CD4-positive, alpha-beta T cell (primary cell): Measurements from ENCODE around the gene TNC. TPM values are rescaled to one million over a fixed set of nuclear protein-coding genes. Genes with fewer than 3 reads are reported as not detected.

Experiments used
- ATAC-seq: fragments of 200-7000 bp; cut with Tn5 transposase; one replicate; pipeline ENCODE4 v1.10.0; 2022; ENCODE audit warnings: mild to moderate bottlenecking; ENCODE audit not compliant: poor library complexity
- CTCF ChIA-PET: fragments of 350-600 bp; sonication (Branson Sonifier 250); formaldehyde crosslinking; loops from one replicate; lab custom pipeline; 2021; ENCODE audit warnings: antibody characterized with exemption, inconsistent platforms; lab: Charles Lee
- POLR2A ChIA-PET: fragments of 350-600 bp; sonication (Branson Sonifier 250); formaldehyde crosslinking; loops from one replicate; lab custom pipeline; 2021; ENCODE audit warnings: antibody characterized with exemption, inconsistent platforms; lab: Charles Lee
- DNase-seq, 14 experiments: peaks; one replicate each; pipeline ENCODE4 v3.0.0-alpha.2; 2013 to 2020; ENCODE audit warnings: mixed read lengths in 2 of 14
- H3K27ac ChIP-seq, 2 donors: one replicate each; pipeline versions ENCODE4 v1.5.1 to v1.7.0; 2013; ENCODE audit warnings: low read length in 2 of 2, low read depth in 1 of 2, mild to moderate bottlenecking in 1 of 2
- H3K27me3 ChIP-seq, 2 experiments: 1 replicate in 1 of 2; 2 replicates in 1 of 2; pipeline versions ENCODE4 v1.6.1 to v1.7.0; 2013; ENCODE audit warnings: low read length in 2 of 2, control low read depth in 1 of 2, mild to moderate bottlenecking in 1 of 2, moderate library complexity in 1 of 2; ENCODE audit not compliant: insufficient read depth in 2 of 2, control insufficient read depth in 1 of 2
- H3K36me3 ChIP-seq: one replicate; pipeline ENCODE4 v1.6.1; 2013; ENCODE audit warnings: low read length, control low read depth; ENCODE audit not compliant: insufficient read depth
- H3K4me1 ChIP-seq: one replicate; pipeline ENCODE4 v1.6.1; 2013; ENCODE audit warnings: low read length, control low read depth; ENCODE audit not compliant: insufficient read depth
- H3K4me3 ChIP-seq: one replicate; pipeline ENCODE4 v1.5.1; 2013; ENCODE audit warnings: mild to moderate bottlenecking, low read length, moderate library complexity
- H3K9me3 ChIP-seq, 2 experiments: 1 replicate in 1 of 2; 2 replicates in 1 of 2; pipeline versions ENCODE4 v1.6.1 to v1.7.0; 2013; ENCODE audit warnings: low read length in 2 of 2, mild to moderate bottlenecking in 2 of 2, control low read depth in 1 of 2, moderate library complexity in 1 of 2; ENCODE audit not compliant: control insufficient read depth in 1 of 2, insufficient read depth in 1 of 2
- H3K27ac Mint-ChIP-seq: one replicate; pipeline ENCODE4 v1.8.0; 2020; ENCODE audit warnings: mixed read lengths
- H3K27me3 Mint-ChIP-seq: one replicate; pipeline ENCODE4 v1.8.0; 2021; ENCODE audit warnings: mixed read lengths
- H3K36me3 Mint-ChIP-seq: one replicate; pipeline ENCODE4 v1.8.0; 2021; ENCODE audit warnings: low read depth, mixed read lengths
- H3K4me1 Mint-ChIP-seq: one replicate; pipeline ENCODE4 v1.8.0; 2021; ENCODE audit warnings: low read depth, mixed read lengths
- H3K4me3 Mint-ChIP-seq: one replicate; pipeline ENCODE4 v1.8.0; 2020; ENCODE audit warnings: mild to moderate bottlenecking, mixed read lengths
- H3K9me3 Mint-ChIP-seq: one replicate; pipeline ENCODE4 v1.8.0; 2020; ENCODE audit warnings: mixed read lengths
- intact Hi-C, 2 experiments: fragments of 100-400 bp; cut with DNase I in 1 of 2; cut with micrococcal nuclease in 1 of 2; formaldehyde crosslinking; loops; one replicate each; pipeline versions ENCODE4 v1.15.1 to v1.9.0; 2023 to 2025; cut with DNase I, micrococcal nuclease
- total RNA-seq, 174 experiments: library from RNA in 2 of 174; stranded (reverse) in 2 of 174; gene quantifications; one replicate each; pipeline ENCODE4 v1.2.3 and lab custom pipeline; 2021 to 2026
- TF ChIP-seq, protein P1 (sequence below): fragments of 200-600 bp; IDR thresholded peaks from one replicate; pipeline ENCODE4 v1.8.0; 2022; ENCODE audit warnings: antibody characterized with exemption, mild to moderate bottlenecking

The TNC gene
- total RNA-seq, 2 experiments from 2014 or later: 0.03 to 0.05 TPM

DNA sequence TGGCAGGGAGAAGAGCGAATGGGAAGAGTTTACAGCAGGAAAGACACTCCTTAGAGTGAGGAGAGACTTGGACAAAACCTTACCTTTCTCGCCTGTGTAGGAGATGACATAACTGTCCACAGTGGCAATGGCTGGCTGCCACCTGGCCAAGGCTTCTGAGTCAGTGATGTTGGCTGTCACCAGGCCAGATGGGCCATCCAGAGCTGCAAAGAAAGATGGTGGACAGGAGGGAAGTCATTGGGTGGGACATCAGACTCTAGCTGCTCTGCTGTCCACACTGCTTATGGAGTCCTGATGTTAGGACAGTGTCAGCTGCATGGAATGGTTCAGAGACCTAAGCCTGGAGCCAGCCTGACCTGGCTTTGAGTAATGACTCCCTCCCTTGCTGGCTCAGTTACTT is 79.8 kb downstream of the TNC start:
- DNase-seq: no peak
- POLR2A ChIA-PET: no interaction called here
- Histone ChIP-seq H3K27me3 (no peaks in the 10 kb centered on the region), H3K9me3 (no peaks in the 10 kb centered on the region), H3K36me3 (no peaks in the 10 kb centered on the region), H3K4me1 (peaks cover 9% of the 10 kb centered on the region), H3K4me3 (no peak overlapping the region), H3K27ac (no peak overlapping the region)
- intact Hi-C loops: no loop called here
- Mint-ChIP-seq H3K27ac (no peak overlapping the region), H3K4me3 (no peak overlapping the region), H3K27me3 (peaks cover 2% of the 10 kb centered on the region), H3K9me3 (no peaks in the 10 kb centered on the region), H3K36me3 (no peaks in the 10 kb centered on the region), H3K4me1 (peaks cover 7% of the 10 kb centered on the region)
- ATAC-seq: no peak
- CTCF ChIA-PET: no interaction called here
- TF ChIP-seq, protein P1, sequence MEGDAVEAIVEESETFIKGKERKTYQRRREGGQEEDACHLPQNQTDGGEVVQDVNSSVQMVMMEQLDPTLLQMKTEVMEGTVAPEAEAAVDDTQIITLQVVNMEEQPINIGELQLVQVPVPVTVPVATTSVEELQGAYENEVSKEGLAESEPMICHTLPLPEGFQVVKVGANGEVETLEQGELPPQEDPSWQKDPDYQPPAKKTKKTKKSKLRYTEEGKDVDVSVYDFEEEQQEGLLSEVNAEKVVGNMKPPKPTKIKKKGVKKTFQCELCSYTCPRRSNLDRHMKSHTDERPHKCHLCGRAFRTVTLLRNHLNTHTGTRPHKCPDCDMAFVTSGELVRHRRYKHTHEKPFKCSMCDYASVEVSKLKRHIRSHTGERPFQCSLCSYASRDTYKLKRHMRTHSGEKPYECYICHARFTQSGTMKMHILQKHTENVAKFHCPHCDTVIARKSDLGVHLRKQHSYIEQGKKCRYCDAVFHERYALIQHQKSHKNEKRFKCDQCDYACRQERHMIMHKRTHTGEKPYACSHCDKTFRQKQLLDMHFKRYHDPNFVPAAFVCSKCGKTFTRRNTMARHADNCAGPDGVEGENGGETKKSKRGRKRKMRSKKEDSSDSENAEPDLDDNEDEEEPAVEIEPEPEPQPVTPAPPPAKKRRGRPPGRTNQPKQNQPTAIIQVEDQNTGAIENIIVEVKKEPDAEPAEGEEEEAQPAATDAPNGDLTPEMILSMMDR: no peak

DNA sequence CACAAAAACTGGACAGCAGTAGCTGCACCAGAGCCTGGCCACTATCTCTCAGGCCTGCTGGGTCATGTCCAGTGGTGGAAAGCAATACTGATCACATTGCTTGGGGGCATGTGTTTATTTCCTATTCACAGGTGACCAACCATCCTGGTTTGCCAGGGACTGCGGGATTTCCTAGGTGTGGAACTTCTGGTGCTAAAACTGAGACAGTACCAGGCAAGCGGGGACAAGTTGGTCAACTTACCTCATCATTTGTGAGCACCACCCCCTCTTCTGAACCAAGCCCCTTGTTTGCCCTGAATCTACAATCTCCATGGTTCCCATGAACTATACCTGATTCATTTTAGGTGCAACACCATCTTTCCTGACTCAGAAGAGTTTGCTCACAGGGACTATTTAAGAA is 81.3 kb downstream of the TNC start:
- no peak overlapping the region for H3K4me3 Mint-ChIP-seq
- no peak overlapping the region for H3K4me3 ChIP-seq
- ChIA-PET POLR2A (no interaction called here), CTCF (no interaction called here)
- H3K36me3 Mint-ChIP-seq: no peaks in the 10 kb centered on the region
- no peaks in the 10 kb centered on the region for H3K27me3 Mint-ChIP-seq
- no peak for DNase-seq
- peaks cover 9% of the 10 kb centered on the region for H3K4me1 ChIP-seq
- TF ChIP-seq, protein P1: no peak
- H3K4me1 Mint-ChIP-seq: peaks cover 7% of the 10 kb centered on the region
- no peak for ATAC-seq
- no peaks in the 10 kb centered on the region for H3K36me3 ChIP-seq
- intact Hi-C loops: no loop called here
- H3K27me3 ChIP-seq: no peaks in the 10 kb centered on the region
- H3K27ac ChIP-seq: no peak overlapping the region
- no peak overlapping the region for H3K27ac Mint-ChIP-seq
- H3K9me3 Mint-ChIP-seq: no peaks in the 10 kb centered on the region
- no peaks in the 10 kb centered on the region for H3K9me3 ChIP-seq

DNA sequence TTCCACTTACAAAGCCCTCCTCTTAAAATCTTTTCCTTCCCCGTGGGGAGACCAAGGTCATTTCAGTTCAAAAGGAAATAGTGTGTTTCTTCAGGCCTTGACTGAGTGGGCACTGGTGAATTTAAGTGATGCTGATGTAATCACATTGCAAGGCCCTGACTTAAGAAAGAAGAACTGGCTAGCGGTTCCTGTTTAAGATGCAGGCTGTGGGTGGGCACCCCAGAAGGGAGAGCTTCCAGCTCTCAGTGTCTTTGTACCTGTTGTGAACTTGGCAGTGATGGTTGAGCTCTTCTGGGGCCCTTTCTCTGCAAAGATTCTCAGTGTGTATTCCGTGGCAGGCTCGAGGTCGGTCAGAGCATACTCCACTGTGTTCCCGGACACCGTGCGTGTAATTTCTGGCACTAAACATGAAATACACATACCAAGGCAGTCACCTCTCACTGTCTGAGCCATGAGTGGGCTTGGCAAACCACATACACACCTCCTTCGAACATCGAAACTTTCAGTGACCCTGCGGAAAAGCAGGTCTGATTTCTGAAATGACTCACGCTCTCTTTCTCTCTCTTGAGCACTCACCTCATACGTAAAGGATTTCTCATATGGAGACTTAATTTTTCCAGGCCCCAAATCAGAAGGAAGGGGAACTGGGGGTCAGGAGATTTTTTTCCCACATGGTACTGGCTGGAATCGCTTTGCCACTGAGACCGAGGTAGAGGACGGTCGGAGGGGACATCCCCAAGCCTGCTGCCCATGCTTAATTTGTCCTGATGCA is 81.9 kb downstream of the TNC start:
- intact Hi-C loops: no loop called here
- POLR2A ChIA-PET: no interaction called here
- Mint-ChIP-seq H3K9me3 (no peaks in the 10 kb centered on the region), H3K27ac (no peak overlapping the region), H3K36me3 (no peaks in the 10 kb centered on the region), H3K27me3 (no peaks in the 10 kb centered on the region), H3K4me1 (peaks cover 7% of the 10 kb centered on the region), H3K4me3 (no peak overlapping the region)
- peaks cover 9% of the 10 kb centered on the region for H3K4me1 ChIP-seq
- no peaks in the 10 kb centered on the region for H3K27me3 ChIP-seq
- TF ChIP-seq, protein P1: no peak
- no peak overlapping the region for H3K4me3 ChIP-seq
- H3K36me3 ChIP-seq: no peaks in the 10 kb centered on the region
- no peak overlapping the region for H3K27ac ChIP-seq
- H3K9me3 ChIP-seq: no peaks in the 10 kb centered on the region
- ATAC-seq (no peak), DNase-seq (peak in 1 of 14 experiments; percentile 6)
- CTCF ChIA-PET: no interaction called here
